ENCODE results near the gene BEX4. TPM values are rescaled to one million over a fixed set of nuclear protein-coding genes. Genes with fewer than 3 reads are reported as not detected.

The BEX4 gene, protein sequence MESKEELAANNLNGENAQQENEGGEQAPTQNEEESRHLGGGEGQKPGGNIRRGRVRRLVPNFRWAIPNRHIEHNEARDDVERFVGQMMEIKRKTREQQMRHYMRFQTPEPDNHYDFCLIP
- 20.5 and 32.2 TPM in 2 replicates for total RNA-seq

GRCh38 chrX:103214870-103215424 is at the start of gene BEX4:
Gene BEX4 (plus strand): TSS chrX:103215108. CDS start chrX:103216154, 1,046 bp downstream.

GRCh38 chrX:103254921-103255493 is 40.1 kb downstream of the BEX4 start, which contains the start of gene TCEAL8:
Gene TCEAL8 (minus strand): TSS chrX:103255155. CDS start chrX:103253979, 1,176 bp downstream.

Other genes starting within 250 kb of the BEX4 start
- gene BEX1, start 150.9 kb upstream of the BEX4 start, total RNA-seq, result 0.63 and 1.5 TPM in 2 replicates
- not detected in 2 replicates for gene NXF3, start 122.0 kb upstream of the BEX4 start, total RNA-seq
- gene TCEAL8, start 40.0 kb downstream of the BEX4 start, total RNA-seq, result 40.7 and 45.3 TPM in 2 replicates
- gene TCEAL5, start 61.6 kb downstream of the BEX4 start, total RNA-seq, result not detected in 2 replicates
- 6.0 and 19.6 TPM in 2 replicates for gene BEX2, start 95.9 kb downstream of the BEX4 start, total RNA-seq
- gene TCEAL7, start 115.1 kb downstream of the BEX4 start, total RNA-seq, result 11.8 and 12.7 TPM in 2 replicates
- gene TCEAL9, start 141.4 kb downstream of the BEX4 start, total RNA-seq, result 14.7 and 20.2 TPM in 2 replicates
- gene BEX3, start 161.4 kb downstream of the BEX4 start, total RNA-seq, result 138 and 149 TPM in 2 replicates

Data from mesangial cell (primary cell).